K562 (cell line): Measurements from ENCODE around the gene QRICH1. TPM values are rescaled to one million over a fixed set of nuclear protein-coding genes. Genes with fewer than 3 reads are reported as not detected.

Source experiments
- SOX6 ChIP-seq: fragments of 450-650 bp; IDR thresholded peaks from 2 replicates; pipeline ENCODE4 v1.6.1; 2014; ENCODE audit warnings: mild to moderate bottlenecking
- polyA plus RNA-seq, 8 experiments: library from polyadenylated mRNA; depleted of rRNA in 4 of 8; stranded (reverse) in 5 of 8; unstranded in 3 of 8; fragments of >200 nt; fragmentation: Nextera tagmentation in 2 of 8; fragmentation: Illumina TruSeq in 1 of 8; extraction: Ambion mirVana in 2 of 8; extraction: Trizol in 1 of 8; gene quantifications; 2 replicates each; pipeline versions ENCODE4 v1.2.1 to v1.2.3, GENCODE V29; 2011 to 2014; ENCODE audit warnings: inconsistent platforms in 1 of 8, missing spikeins in 1 of 8
- total RNA-seq, 7 experiments: library from RNA; depleted of rRNA in 6 of 7; stranded (reverse); fragments of >200 nt in 6 of 7; fragmentation: Illumina TruSeq in 2 of 7; extraction: Trizol in 2 of 7; gene quantifications; 2 replicates each; pipeline versions ENCODE4 v1.2.1 to v1.2.3, GENCODE V29; 2011 to 2021; ENCODE audit warnings: low replicate concordance in 1 of 7
- TF ChIP-seq, protein P1 (sequence below): fragments of 250-450 bp; sonication (Bioruptor Pico); IDR thresholded peaks from 2 replicates; pipeline ENCODE4 v1.9.0; 2021; ENCODE audit warnings: mild to moderate bottlenecking, inconsistent platforms
- TF ChIP-seq, protein P2 (sequence below): fragments of 450-650 bp; formaldehyde crosslinking; IDR thresholded peaks from 2 replicates; pipeline ENCODE4 v1.4.0; 2020; ENCODE audit warnings: mild to moderate bottlenecking, mixed read lengths
- TF ChIP-seq, protein P3 (sequence below): sonication (generic); formaldehyde crosslinking; IDR thresholded peaks from 2 replicates; pipeline ENCODE4 v1.8.0; 2022; ENCODE audit warnings: mild to moderate bottlenecking, missing genetic modification reagents
- TF ChIP-seq, protein P4 (sequence below): sonication (generic); formaldehyde crosslinking; IDR thresholded peaks from 2 replicates; pipeline ENCODE4 v1.8.0; 2023; ENCODE audit warnings: mild to moderate bottlenecking, missing genetic modification reagents
- TF ChIP-seq, protein P5 (sequence below): fragments of 150-350 bp; conservative IDR thresholded peaks from 2 replicates; pipeline ENCODE4 v1.6.1; 2014; ENCODE audit warnings: low read length
- TF ChIP-seq, protein P6 (sequence below): IDR thresholded peaks from 2 replicates; pipeline ENCODE4 v1.6.1; 2011; ENCODE audit warnings: borderline replicate concordance, low read depth, mild to moderate bottlenecking, moderate library complexity, low read length; ENCODE audit not compliant: insufficient read depth, poor library complexity, severe bottlenecking

Gene QRICH1
- total and polyA plus RNA-seq, 9 of the 15 experiments (the other 6 are each of a cell fraction or from before 2014, with no cell fraction given): 20.1 to 99.2 (median 56.7) TPM

DNA sequence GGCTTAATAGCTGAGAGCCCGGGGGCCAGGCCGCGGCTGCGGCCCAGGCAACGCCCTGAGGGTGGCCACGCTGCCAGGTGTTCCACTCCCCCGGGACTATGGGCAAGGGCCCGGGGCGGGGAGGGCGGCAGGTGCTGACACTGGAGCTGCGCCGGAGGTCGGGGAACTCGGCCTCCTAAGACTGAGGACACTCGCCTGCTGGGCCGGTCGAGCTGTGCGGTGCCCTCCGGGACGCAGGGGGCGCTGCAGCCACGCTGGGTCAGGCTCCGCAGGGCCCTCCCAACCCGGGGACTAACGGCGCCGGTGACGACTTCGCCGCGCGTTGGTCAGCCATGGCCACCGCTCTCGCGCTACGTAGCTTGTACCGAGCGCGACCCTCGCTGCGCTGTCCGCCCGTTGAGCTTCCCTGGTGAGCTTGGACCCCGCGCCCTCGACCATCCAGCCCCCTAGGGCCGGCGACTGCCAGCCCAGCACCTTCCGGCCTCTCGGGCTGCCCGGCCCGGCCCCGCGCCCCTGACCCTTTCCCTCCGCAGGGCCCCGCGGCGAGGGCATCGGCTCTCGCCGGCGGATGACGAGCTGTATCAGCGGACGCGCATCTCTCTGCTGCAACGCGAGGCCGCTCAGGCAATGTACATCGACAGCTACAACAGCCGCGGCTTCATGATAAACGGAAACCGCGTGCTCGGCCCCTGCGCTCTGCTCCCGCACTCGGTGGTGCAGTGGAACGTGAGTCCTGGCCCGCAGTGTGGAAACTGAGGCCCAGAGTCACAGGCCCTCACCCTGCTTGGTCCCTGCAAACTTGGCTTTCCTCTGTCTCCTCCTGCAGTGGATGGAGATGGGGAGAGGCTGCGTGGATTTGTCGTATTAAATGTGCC is 71.8 kb downstream of the QRICH1 start, which contains the start of gene NDUFAF3 (continued):
- TF ChIP-seq, protein P1, sequence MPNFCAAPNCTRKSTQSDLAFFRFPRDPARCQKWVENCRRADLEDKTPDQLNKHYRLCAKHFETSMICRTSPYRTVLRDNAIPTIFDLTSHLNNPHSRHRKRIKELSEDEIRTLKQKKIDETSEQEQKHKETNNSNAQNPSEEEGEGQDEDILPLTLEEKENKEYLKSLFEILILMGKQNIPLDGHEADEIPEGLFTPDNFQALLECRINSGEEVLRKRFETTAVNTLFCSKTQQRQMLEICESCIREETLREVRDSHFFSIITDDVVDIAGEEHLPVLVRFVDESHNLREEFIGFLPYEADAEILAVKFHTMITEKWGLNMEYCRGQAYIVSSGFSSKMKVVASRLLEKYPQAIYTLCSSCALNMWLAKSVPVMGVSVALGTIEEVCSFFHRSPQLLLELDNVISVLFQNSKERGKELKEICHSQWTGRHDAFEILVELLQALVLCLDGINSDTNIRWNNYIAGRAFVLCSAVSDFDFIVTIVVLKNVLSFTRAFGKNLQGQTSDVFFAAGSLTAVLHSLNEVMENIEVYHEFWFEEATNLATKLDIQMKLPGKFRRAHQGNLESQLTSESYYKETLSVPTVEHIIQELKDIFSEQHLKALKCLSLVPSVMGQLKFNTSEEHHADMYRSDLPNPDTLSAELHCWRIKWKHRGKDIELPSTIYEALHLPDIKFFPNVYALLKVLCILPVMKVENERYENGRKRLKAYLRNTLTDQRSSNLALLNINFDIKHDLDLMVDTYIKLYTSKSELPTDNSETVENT: peak; percentile 99
- TF ChIP-seq SOX6: peak; percentile 16; the same call in 1 of the 2 replicates
- TF ChIP-seq, protein P2, sequence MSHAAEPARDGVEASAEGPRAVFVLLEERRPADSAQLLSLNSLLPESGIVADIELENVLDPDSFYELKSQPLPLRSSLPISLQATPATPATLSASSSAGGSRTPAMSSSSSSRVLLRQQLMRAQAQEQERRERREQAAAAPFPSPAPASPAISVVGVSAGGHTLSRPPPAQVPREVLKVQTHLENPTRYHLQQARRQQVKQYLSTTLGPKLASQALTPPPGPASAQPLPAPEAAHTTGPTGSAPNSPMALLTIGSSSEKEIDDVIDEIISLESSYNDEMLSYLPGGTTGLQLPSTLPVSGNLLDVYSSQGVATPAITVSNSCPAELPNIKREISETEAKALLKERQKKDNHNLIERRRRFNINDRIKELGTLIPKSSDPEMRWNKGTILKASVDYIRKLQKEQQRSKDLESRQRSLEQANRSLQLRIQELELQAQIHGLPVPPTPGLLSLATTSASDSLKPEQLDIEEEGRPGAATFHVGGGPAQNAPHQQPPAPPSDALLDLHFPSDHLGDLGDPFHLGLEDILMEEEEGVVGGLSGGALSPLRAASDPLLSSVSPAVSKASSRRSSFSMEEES (CRISPR knock-in tag): no peak
- TF ChIP-seq, protein P3, sequence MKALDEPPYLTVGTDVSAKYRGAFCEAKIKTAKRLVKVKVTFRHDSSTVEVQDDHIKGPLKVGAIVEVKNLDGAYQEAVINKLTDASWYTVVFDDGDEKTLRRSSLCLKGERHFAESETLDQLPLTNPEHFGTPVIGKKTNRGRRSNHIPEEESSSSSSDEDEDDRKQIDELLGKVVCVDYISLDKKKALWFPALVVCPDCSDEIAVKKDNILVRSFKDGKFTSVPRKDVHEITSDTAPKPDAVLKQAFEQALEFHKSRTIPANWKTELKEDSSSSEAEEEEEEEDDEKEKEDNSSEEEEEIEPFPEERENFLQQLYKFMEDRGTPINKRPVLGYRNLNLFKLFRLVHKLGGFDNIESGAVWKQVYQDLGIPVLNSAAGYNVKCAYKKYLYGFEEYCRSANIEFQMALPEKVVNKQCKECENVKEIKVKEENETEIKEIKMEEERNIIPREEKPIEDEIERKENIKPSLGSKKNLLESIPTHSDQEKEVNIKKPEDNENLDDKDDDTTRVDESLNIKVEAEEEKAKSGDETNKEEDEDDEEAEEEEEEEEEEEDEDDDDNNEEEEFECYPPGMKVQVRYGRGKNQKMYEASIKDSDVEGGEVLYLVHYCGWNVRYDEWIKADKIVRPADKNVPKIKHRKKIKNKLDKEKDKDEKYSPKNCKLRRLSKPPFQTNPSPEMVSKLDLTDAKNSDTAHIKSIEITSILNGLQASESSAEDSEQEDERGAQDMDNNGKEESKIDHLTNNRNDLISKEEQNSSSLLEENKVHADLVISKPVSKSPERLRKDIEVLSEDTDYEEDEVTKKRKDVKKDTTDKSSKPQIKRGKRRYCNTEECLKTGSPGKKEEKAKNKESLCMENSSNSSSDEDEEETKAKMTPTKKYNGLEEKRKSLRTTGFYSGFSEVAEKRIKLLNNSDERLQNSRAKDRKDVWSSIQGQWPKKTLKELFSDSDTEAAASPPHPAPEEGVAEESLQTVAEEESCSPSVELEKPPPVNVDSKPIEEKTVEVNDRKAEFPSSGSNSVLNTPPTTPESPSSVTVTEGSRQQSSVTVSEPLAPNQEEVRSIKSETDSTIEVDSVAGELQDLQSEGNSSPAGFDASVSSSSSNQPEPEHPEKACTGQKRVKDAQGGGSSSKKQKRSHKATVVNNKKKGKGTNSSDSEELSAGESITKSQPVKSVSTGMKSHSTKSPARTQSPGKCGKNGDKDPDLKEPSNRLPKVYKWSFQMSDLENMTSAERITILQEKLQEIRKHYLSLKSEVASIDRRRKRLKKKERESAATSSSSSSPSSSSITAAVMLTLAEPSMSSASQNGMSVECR (CRISPR knock-in tag): peak; percentile 75; the same call in 1 of the 2 replicates
- TF ChIP-seq, protein P4, sequence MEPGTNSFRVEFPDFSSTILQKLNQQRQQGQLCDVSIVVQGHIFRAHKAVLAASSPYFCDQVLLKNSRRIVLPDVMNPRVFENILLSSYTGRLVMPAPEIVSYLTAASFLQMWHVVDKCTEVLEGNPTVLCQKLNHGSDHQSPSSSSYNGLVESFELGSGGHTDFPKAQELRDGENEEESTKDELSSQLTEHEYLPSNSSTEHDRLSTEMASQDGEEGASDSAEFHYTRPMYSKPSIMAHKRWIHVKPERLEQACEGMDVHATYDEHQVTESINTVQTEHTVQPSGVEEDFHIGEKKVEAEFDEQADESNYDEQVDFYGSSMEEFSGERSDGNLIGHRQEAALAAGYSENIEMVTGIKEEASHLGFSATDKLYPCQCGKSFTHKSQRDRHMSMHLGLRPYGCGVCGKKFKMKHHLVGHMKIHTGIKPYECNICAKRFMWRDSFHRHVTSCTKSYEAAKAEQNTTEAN (CRISPR knock-in tag): peak; percentile 76; the same call in 1 of the 2 replicates
- TF ChIP-seq, protein P5, sequence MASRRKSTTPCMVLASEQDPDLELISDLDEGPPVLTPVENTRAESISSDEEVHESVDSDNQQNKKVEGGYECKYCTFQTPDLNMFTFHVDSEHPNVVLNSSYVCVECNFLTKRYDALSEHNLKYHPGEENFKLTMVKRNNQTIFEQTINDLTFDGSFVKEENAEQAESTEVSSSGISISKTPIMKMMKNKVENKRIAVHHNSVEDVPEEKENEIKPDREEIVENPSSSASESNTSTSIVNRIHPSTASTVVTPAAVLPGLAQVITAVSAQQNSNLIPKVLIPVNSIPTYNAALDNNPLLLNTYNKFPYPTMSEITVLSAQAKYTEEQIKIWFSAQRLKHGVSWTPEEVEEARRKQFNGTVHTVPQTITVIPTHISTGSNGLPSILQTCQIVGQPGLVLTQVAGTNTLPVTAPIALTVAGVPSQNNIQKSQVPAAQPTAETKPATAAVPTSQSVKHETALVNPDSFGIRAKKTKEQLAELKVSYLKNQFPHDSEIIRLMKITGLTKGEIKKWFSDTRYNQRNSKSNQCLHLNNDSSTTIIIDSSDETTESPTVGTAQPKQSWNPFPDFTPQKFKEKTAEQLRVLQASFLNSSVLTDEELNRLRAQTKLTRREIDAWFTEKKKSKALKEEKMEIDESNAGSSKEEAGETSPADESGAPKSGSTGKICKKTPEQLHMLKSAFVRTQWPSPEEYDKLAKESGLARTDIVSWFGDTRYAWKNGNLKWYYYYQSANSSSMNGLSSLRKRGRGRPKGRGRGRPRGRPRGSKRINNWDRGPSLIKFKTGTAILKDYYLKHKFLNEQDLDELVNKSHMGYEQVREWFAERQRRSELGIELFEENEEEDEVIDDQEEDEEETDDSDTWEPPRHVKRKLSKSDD: no peak
- TF ChIP-seq, protein P6, sequence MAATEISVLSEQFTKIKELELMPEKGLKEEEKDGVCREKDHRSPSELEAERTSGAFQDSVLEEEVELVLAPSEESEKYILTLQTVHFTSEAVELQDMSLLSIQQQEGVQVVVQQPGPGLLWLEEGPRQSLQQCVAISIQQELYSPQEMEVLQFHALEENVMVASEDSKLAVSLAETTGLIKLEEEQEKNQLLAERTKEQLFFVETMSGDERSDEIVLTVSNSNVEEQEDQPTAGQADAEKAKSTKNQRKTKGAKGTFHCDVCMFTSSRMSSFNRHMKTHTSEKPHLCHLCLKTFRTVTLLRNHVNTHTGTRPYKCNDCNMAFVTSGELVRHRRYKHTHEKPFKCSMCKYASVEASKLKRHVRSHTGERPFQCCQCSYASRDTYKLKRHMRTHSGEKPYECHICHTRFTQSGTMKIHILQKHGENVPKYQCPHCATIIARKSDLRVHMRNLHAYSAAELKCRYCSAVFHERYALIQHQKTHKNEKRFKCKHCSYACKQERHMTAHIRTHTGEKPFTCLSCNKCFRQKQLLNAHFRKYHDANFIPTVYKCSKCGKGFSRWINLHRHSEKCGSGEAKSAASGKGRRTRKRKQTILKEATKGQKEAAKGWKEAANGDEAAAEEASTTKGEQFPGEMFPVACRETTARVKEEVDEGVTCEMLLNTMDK: peak; percentile 94
